ENCODE measurements around the gene PTK7.

The PTK7 gene

GRCh38 chr6:43181942-43182860 is 106.1 kb downstream of the PTK7 start, which contains the start of gene CUL9:
Gene CUL9 (plus strand): TSS chr6:43182196. CDS start chr6:43184311, 2,115 bp downstream.
- DNase-seq = peak; percentile 17
- Histone ChIP-seq H3K27me3 (replicated peaks) (no peaks in the 10 kb centered on the region), H3K27ac (peak within 1 kb of the TSS; percentile 14), H3K4me3 (ENCODE audit: low read depth, low read length) (peak within 1 kb of the TSS; percentile 58), H3K36me3 (replicated peaks) (peaks cover 23% of the 10 kb centered on the region)
- TF ChIP-seq CTCF (IDR thresholded peaks at IDR 0.05; ENCODE audit: low read depth, low read length, missing control alignments) = no peak
- in situ Hi-C loops (cut with HindIII; ENCODE audit: low pct_ligation_motif_present, low sequenced_read_pairs) = no loop called here

- peaks cover 26% of the 10 kb centered on the region for H3K36me3 ChIP-seq (replicated peaks)
- TF ChIP-seq CTCF (IDR thresholded peaks at IDR 0.05; ENCODE audit: low read depth, low read length, missing control alignments) = no peak
- no peaks in the 10 kb centered on the region for H3K27me3 ChIP-seq (replicated peaks)
- no peak overlapping the region for H3K27ac ChIP-seq
- no peak for DNase-seq
- no peak overlapping the region for H3K4me3 ChIP-seq (ENCODE audit: low read depth, low read length)
- in situ Hi-C loops (cut with HindIII; ENCODE audit: low pct_ligation_motif_present, low sequenced_read_pairs) = no loop called here
Measured at GRCh38 chr6:43183441-43183840, 107.3 kb downstream of the PTK7 start.

- peaks cover 16% of the 10 kb centered on the region for H3K36me3 ChIP-seq (replicated peaks)
- DNase-seq = no peak
- in situ Hi-C loops (cut with HindIII; ENCODE audit: low pct_ligation_motif_present, low sequenced_read_pairs) = no loop called here
- H3K4me3 ChIP-seq (ENCODE audit: low read depth, low read length) = no peak overlapping the region
- no peak for TF ChIP-seq CTCF (IDR thresholded peaks at IDR 0.05; ENCODE audit: low read depth, low read length, missing control alignments)
- no peaks in the 10 kb centered on the region for H3K27me3 ChIP-seq (replicated peaks)
- H3K27ac ChIP-seq = no peak overlapping the region
Measured at GRCh38 chr6:43184268-43184985, 108.3 kb downstream of the PTK7 start.

- Histone ChIP-seq H3K27ac (no peak overlapping the region), H3K36me3 (replicated peaks) (peaks cover 13% of the 10 kb centered on the region), H3K4me3 (ENCODE audit: low read depth, low read length) (no peak overlapping the region), H3K27me3 (replicated peaks) (no peaks in the 10 kb centered on the region)
- no peak for DNase-seq
- in situ Hi-C loops (cut with HindIII; ENCODE audit: low pct_ligation_motif_present, low sequenced_read_pairs) = no loop called here
- TF ChIP-seq CTCF (IDR thresholded peaks at IDR 0.05; ENCODE audit: low read depth, low read length, missing control alignments) = no peak
Measured at GRCh38 chr6:43185391-43185985, 109.4 kb downstream of the PTK7 start.

GRCh38 chr6:43186019-43186418 is 109.9 kb downstream of the PTK7 start:
- peaks cover 10% of the 10 kb centered on the region for H3K36me3 ChIP-seq (replicated peaks)
- TF ChIP-seq CTCF (IDR thresholded peaks at IDR 0.05; ENCODE audit: low read depth, low read length, missing control alignments) = no peak
- H3K4me3 ChIP-seq (ENCODE audit: low read depth, low read length) = no peak overlapping the region
- no peak for DNase-seq
- no peaks in the 10 kb centered on the region for H3K27me3 ChIP-seq (replicated peaks)
- in situ Hi-C loops (cut with HindIII; ENCODE audit: low pct_ligation_motif_present, low sequenced_read_pairs) = no loop called here
- H3K27ac ChIP-seq = no peak overlapping the region

Measured in brain microvascular endothelial cell (primary cell).